ENCODE results near the gene LRFN2. TPM values are rescaled to one million over a fixed set of nuclear protein-coding genes. Genes with fewer than 3 reads are reported as not detected.

LRFN2 gene
- total RNA-seq, 1 experiment from 2014 or later = not detected

DNA sequence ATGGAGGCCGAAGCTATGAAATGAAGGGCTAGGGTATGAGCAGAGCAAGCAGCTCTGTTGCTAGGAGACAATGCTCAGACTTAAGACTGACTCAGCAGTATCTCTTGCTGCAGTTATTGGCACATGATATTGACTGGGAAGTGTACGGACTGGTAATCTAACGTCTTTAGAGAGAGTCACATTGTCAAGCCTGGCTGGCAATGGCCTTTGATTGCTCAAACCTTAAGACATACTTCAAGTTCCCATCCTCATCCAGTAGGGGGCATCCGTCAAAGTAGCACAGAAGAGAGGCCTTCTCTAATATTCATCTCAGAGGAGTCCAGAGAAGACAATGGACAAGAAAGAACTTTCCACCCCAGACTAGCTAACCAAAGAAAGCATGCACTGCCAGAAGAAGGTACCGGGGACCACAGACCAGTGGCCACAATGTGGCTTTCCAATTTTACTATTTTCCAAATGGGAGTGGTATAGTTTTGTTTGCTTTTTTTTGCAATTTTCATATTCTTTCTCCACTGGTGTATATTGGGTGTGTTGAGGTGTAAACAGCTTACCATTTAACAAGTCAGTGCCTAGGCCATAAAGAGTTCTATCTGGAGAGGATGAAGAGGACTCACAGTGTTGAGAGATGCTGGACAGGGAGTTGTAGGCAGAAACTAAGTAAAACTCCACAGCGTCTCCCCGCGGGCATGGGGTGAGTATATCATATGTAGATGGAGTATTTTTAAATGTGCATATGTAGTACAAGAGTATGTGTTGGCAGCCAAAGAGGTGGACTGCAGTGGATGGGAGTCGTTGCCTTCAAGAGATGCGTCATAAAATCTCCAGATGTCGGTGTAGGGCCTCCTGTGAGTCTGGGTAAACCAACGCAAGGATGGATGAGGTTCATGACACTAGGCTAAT, 36.7 kb downstream of the LRFN2 start:
- H3K27me3 ChIP-seq (replicated peaks) = no peaks in the 10 kb centered on the region
- H3K4me3 ChIP-seq = no peak overlapping the region
- H3K4me1 ChIP-seq (replicated peaks) = no peaks in the 10 kb centered on the region
- H3K27ac ChIP-seq = no peak overlapping the region
- H3K36me3 ChIP-seq = no peaks in the 10 kb centered on the region
- H3K9me3 ChIP-seq (replicated peaks) = no peaks in the 10 kb centered on the region
- DNase-seq (ENCODE audit: low read depth in 1 of 2, low spot score in 2 of 2) = peak in 1 of 2 experiments; percentile 21

DNA sequence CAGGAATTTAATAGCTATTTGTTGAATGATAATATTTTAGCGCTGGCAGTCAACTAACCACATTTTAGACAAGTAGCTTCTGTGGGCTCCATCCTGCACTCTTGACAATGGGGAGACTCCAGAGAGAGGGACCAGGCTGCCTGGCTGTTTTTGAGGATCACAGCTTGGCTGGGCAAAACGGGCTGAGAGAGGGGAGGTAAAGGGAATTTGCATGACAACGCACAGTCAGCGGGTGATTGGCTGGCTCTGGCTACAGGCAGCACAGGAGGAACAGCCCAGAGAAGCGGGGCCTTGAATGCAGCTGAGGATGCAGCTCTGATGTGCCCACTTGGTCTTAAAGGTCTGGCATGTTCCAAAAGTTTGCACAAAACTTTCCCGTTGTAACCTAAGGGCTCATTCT, 41.2 kb downstream of the LRFN2 start:
- Histone ChIP-seq H3K9me3 (replicated peaks) (no peaks in the 10 kb centered on the region), H3K36me3 (no peaks in the 10 kb centered on the region), H3K4me1 (replicated peaks) (no peaks in the 10 kb centered on the region), H3K27ac (no peak overlapping the region), H3K4me3 (no peak overlapping the region), H3K27me3 (replicated peaks) (no peaks in the 10 kb centered on the region)
- DNase-seq (ENCODE audit: low read depth in 1 of 2, low spot score in 2 of 2) = no peak

DNA sequence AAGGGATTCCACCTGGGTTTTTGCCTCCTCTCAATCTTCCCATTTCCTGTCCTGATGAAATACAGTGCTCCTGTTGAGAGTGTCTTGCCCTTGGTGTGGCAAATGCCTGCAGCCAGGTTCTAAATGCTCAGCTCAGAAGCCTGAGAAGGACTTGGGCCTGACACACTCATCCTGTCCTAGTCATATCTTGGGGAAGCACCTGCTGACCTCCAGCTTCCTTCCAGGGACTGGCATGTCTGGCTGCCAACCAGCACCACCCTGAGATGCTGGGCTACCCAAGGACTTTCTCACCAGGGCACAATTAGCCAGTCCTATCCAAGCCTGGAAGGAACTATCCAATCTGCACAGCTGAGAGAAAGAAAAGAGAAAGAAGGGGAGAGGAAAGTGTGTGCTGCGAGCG, 43.4 kb downstream of the LRFN2 start:
- H3K9me3 ChIP-seq (replicated peaks) = no peaks in the 10 kb centered on the region
- no peak overlapping the region for H3K4me3 ChIP-seq
- H3K27ac ChIP-seq = no peak overlapping the region
- no peaks in the 10 kb centered on the region for H3K36me3 ChIP-seq
- H3K27me3 ChIP-seq (replicated peaks) = 0 out of 2 replicates have a peak, but pooled peaks cover 4% of the 10 kb centered on the region
- DNase-seq (ENCODE audit: low read depth in 1 of 2, low spot score in 2 of 2) = no peak
- H3K4me1 ChIP-seq (replicated peaks) = no peaks in the 10 kb centered on the region

DNA sequence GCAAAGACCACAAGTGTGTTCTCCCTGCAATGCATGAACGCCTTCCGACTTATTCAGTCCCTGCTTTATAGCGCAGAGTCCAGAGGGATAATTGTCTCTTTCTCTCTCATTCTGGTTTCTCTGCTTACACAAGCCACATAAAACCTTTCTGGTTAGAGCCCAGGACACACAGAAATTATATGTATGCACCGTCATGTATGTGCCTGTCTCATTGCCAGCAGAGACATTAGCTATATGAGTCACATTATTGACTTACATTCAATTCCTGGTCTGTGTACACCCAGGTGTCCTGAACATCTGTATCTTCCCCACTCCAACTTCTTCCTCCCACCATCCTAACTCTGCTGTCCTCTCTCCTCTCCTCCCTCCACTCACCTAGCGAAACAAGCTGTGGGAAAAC, 44.0 kb downstream of the LRFN2 start:
- H3K4me1 ChIP-seq (replicated peaks) = no peaks in the 10 kb centered on the region
- H3K36me3 ChIP-seq = no peaks in the 10 kb centered on the region
- H3K4me3 ChIP-seq = no peak overlapping the region
- H3K27ac ChIP-seq = no peak overlapping the region
- peaks cover 4% of the 10 kb centered on the region; the same call in 1 of the 2 replicates for H3K27me3 ChIP-seq (replicated peaks)
- no peaks in the 10 kb centered on the region for H3K9me3 ChIP-seq (replicated peaks)
- DNase-seq (ENCODE audit: low read depth in 1 of 2, low spot score in 2 of 2) = no peak

DNA sequence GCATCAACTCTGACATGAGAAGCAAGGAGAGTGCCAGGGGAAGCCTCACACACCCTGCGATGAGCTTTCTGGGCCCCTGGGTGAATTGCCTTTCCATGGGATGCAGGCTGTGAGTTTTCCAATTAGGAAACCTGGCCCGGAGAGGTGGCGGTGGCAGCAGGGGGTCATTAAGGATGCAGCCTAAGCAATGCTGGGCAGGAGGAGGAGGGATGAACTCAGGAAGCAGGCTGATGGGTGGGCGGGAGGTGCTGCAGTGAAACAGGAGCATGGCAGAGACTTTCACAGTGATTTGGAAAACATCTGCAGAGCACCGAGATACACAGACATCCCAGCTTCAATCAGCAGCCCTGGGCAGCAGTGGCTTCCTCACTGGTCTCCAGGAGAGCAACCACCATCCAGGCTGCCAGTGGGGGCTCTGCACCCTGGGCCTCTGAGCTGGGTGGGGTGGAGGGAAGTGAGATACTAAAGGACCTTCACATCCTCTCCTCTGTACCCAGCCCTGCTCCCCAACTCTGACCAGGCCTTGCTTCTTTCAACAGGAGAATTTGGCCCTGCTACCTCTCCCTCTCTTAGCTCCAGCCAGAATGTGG, 44.9 kb downstream of the LRFN2 start:
- H3K36me3 ChIP-seq = no peaks in the 10 kb centered on the region
- H3K27ac ChIP-seq = no peak overlapping the region
- H3K4me1 ChIP-seq (replicated peaks) = no peaks in the 10 kb centered on the region
- H3K27me3 ChIP-seq (replicated peaks) = peaks cover 4% of the 10 kb centered on the region; the same call in 1 of the 2 replicates
- H3K4me3 ChIP-seq = no peak overlapping the region
- DNase-seq (ENCODE audit: low read depth in 1 of 2, low spot score in 2 of 2) = no peak
- H3K9me3 ChIP-seq (replicated peaks) = no peaks in the 10 kb centered on the region

DNA sequence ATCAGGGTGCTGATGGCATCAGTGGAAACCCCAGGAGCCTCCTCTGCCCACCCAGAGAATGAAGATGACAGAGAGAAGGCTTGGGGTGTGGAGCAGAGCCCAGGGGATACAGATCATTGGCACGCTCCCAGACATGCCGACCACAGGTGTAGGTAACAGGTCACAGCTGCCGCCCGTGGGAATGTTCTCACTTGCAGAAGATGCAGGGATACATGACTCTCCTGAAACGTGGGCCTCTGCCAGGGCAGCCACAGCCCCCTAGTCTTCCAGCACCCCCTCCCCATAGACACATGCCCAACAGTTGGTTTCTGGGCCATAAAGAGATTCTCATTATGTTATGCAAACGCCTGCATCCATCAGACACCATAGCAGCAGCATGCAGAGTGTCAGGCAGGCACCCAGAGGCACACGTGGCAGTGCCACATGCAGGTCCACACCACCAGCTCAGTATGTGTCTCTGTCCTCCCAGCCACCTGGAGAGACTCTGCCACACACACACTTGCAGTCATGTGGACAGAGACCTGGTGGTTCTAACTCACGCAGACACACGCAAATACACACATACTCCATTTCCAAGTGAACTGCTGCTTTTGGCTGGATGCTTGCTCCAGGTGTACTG, 45.5 kb downstream of the LRFN2 start:
- H3K9me3 ChIP-seq (replicated peaks) = no peaks in the 10 kb centered on the region
- no peaks in the 10 kb centered on the region for H3K4me1 ChIP-seq (replicated peaks)
- DNase-seq (ENCODE audit: low read depth in 1 of 2, low spot score in 2 of 2) = no peak
- no peak overlapping the region for H3K27ac ChIP-seq
- H3K27me3 ChIP-seq (replicated peaks) = peaks cover 4% of the 10 kb centered on the region; the same call in 1 of the 2 replicates
- H3K4me3 ChIP-seq = no peak overlapping the region
- no peaks in the 10 kb centered on the region for H3K36me3 ChIP-seq

DNA sequence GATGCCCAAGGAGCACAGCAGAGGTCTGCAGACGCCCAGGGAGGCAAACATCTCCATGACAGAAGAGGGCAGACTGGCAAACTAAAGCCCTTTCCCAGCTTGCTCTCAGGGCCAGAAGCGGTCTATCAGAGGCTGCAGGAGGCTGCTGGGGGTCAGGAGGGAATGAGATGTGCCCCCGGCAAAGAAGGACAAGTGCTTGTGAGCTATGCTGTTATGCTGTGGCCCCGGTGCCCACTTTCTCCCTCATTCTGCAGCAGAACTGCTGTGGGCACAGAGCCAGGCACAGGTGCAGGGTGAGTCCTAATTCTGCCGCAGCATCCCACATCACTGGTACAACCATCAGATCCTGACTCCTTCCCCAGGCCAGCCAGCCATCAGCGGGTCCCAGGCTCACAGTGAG, 46.4 kb downstream of the LRFN2 start:
- Histone ChIP-seq H3K9me3 (replicated peaks) (no peaks in the 10 kb centered on the region), H3K4me3 (no peak overlapping the region), H3K36me3 (no peaks in the 10 kb centered on the region), H3K27ac (no peak overlapping the region), H3K27me3 (replicated peaks) (peaks cover 4% of the 10 kb centered on the region; the same call in 1 of the 2 replicates), H3K4me1 (replicated peaks) (no peaks in the 10 kb centered on the region)
- no peak for DNase-seq (ENCODE audit: low read depth in 1 of 2, low spot score in 2 of 2)

DNA sequence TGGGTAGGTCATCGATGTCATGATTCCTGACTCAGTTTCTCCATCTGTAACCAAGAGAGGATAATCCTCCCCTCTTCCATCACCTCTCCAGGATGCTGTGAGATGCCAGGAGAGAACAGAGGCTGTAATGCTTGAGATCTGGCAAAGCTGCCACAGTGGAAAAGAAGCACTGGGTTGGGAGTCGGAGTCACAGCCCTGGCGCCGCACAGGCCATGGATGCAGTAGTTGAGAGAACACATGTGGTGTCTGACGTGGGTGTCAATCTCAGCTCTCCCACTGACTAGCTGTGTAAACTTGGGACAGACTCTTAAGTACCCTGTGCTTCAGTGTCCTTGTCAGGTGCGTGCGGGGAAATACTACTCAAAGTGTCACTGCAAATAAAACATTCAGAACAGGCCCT, 47.3 kb downstream of the LRFN2 start:
- no peaks in the 10 kb centered on the region for H3K4me1 ChIP-seq (replicated peaks)
- no peaks in the 10 kb centered on the region for H3K36me3 ChIP-seq
- no peaks in the 10 kb centered on the region for H3K9me3 ChIP-seq (replicated peaks)
- H3K4me3 ChIP-seq = no peak overlapping the region
- peaks cover 4% of the 10 kb centered on the region; the same call in 1 of the 2 replicates for H3K27me3 ChIP-seq (replicated peaks)
- no peak for DNase-seq (ENCODE audit: low read depth in 1 of 2, low spot score in 2 of 2)
- H3K27ac ChIP-seq = no peak overlapping the region

DNA sequence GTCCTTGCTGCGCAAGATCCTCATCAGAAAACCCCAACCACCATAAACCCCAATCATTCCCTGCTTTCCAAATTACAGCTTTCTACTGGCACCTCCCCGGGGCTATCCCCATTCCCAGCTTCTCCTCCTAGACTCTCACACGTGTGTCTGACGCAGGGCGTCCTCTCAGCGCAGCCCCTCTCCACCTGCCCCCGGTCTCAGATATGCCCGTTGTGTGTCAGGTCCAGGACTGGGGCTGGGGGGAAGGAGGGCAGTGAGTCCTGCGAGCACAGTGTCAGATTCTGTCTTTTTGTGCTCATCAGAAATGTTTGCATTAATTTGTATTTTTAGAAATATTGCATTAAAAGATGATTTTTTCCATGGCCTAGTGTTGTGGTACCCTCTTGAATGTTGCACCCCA, 48.6 kb downstream of the LRFN2 start:
- H3K36me3 ChIP-seq = no peaks in the 10 kb centered on the region
- no peak overlapping the region for H3K4me3 ChIP-seq
- H3K27ac ChIP-seq = no peak overlapping the region
- peaks cover 4% of the 10 kb centered on the region; the same call in 1 of the 2 replicates for H3K27me3 ChIP-seq (replicated peaks)
- H3K9me3 ChIP-seq (replicated peaks) = no peaks in the 10 kb centered on the region
- H3K4me1 ChIP-seq (replicated peaks) = no peaks in the 10 kb centered on the region
- no peak for DNase-seq (ENCODE audit: low read depth in 1 of 2, low spot score in 2 of 2)

DNA sequence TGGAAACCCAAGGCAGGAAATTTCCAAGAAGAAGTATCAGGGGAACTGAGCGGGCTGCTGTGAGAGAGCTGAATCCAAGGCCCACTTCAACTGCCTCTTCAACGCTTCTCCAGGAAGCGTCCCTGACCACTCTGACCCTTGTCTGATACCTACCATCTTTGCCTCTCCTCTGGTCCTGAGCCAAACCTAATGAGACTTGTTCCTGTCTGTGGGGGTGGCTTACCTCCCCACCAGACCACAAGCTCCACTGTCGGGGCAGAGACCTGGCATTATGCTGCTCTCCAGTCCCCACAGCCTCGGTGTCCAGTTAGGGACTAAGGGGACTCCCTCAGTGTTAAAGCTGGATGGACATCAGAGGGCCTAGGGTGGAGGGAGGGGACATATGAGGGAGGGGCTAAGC, 49.7 kb downstream of the LRFN2 start:
- no peak overlapping the region for H3K27ac ChIP-seq
- no peak for DNase-seq (ENCODE audit: low read depth in 1 of 2, low spot score in 2 of 2)
- H3K9me3 ChIP-seq (replicated peaks) = no peaks in the 10 kb centered on the region
- H3K27me3 ChIP-seq (replicated peaks) = peaks cover 4% of the 10 kb centered on the region; the same call in 1 of the 2 replicates
- no peaks in the 10 kb centered on the region for H3K36me3 ChIP-seq
- no peak overlapping the region for H3K4me3 ChIP-seq
- no peaks in the 10 kb centered on the region for H3K4me1 ChIP-seq (replicated peaks)

DNA sequence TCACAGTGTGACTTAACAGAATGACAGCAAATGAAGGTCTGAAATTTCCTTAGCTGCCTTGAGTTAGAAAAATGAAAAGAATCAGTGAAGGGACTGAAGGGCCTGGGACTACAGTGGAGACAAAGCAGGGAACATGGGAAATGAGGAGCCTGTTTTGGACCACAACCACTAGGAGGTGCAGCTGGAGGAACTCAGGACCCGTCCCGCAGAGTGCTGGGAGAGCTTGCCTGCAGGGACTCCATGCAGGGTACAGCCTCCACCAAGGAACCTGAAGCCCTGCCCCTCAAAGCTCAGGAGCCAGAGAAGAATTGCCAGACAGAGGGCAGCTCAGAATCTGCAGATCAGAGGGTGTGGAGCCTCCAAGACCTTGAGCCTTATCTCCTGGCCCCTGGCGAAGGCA, 50.7 kb downstream of the LRFN2 start:
- DNase-seq (ENCODE audit: low read depth in 1 of 2, low spot score in 2 of 2) = no peak
- Histone ChIP-seq H3K4me3 (no peak overlapping the region), H3K4me1 (replicated peaks) (no peaks in the 10 kb centered on the region), H3K27ac (no peak overlapping the region), H3K27me3 (replicated peaks) (peaks cover 4% of the 10 kb centered on the region; the same call in 1 of the 2 replicates), H3K36me3 (no peaks in the 10 kb centered on the region), H3K9me3 (replicated peaks) (no peaks in the 10 kb centered on the region)

DNA sequence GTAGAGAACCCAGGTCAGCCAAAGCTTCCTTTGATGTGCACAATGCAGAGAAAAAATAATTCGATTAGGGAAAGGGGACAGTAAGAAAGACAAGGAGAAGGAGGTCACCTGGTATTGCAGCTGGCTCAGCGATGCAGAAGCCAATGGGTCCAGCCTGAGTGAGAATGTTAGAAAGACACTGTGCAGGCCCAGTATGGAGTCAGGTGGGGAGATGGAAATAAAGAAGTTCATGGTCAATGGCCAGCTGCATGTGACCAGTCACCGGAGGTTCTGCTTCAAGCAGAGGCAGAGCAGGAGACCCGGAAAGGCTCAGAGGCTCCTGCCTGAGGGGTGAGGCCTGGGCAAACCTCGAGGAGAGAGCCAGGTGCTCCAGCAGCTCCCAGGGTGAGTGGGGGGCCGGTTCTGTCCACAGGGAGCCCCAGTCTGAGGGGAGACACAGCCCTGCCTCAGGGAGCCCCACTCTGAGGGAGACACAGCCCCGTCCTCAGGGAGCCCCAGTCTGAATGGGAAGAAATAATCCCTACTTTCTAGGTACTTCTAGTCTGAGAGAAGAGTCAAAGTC, 51.3 kb downstream of the LRFN2 start:
- H3K4me1 ChIP-seq (replicated peaks) = no peaks in the 10 kb centered on the region

DNA sequence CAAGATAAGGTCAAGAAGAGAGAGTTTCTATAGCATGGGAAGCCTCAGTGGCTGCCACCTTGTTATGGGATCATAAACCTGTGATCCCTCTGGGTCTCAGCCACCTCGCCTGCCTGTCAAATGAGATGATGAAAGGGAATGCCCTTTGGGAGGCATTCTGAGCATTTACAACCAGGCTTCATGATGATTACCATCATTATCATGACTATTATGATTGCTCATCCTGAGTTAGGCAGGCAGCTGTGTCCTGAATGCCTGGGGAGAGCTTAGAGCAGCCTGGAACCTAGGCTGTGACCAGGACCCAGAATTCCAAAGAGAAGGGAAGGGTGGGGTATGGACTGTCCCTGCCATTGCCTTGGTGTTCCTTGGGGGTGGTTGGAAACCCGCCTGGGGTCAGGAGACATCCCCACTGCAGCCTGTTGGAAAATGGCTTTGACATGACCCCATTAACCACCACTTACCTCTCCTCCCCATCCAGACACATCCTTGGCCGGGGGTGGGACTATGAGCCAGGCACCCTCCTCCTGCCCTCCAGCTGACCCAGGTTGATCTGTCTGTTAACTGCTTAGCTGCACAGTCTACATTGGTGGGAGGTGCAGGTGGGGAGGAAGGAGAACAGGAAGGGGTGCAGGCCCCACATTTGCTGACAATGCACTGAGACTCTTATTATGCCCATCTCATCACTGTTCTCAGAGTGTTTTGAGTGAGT, 51.9 kb downstream of the LRFN2 start:
- Histone ChIP-seq H3K27ac (no peak overlapping the region), H3K9me3 (replicated peaks) (no peaks in the 10 kb centered on the region), H3K4me3 (no peak overlapping the region), H3K4me1 (replicated peaks) (no peaks in the 10 kb centered on the region), H3K27me3 (replicated peaks) (peaks cover 7% of the 10 kb centered on the region; the same call in 1 of the 2 replicates), H3K36me3 (no peaks in the 10 kb centered on the region)
- DNase-seq (ENCODE audit: low read depth in 1 of 2, low spot score in 2 of 2) = no peak

More for the DNA sequence above, 51.3 kb downstream of the LRFN2 start:
- DNase-seq (ENCODE audit: low read depth in 1 of 2, low spot score in 2 of 2) = no peak
- Histone ChIP-seq H3K27ac (no peak overlapping the region), H3K27me3 (replicated peaks) (peaks cover 4% of the 10 kb centered on the region; the same call in 1 of the 2 replicates), H3K4me3 (no peak overlapping the region), H3K36me3 (no peaks in the 10 kb centered on the region), H3K9me3 (replicated peaks) (no peaks in the 10 kb centered on the region)
